Right lobe of liver (tissue), 6 donors: Measurements from ENCODE around the gene SYTL3. TPM values are rescaled to one million over a fixed set of nuclear protein-coding genes. Genes with fewer than 3 reads are reported as not detected.

Experiments
- ATAC-seq, 4 donors: fragments of 200-7000 bp; cut with Tn5 transposase; one replicate each; pipeline ENCODE4 v1.9.1; 2020; ENCODE audit warnings: mild to moderate bottlenecking in 4 of 4, moderate library complexity in 4 of 4
- DNase-seq, 3 donors: peaks; one replicate each; pipeline ENCODE4 v3.0.0-alpha.2; 2020
- H3K27ac ChIP-seq, 3 donors: fragments of 200-600 bp; one replicate each; pipeline ENCODE4 v1.8.0; 2022
- H3K27me3 ChIP-seq, 2 donors: fragments of 200-600 bp; one replicate each; pipeline ENCODE4 v1.8.0; 2022
- H3K36me3 ChIP-seq, 4 donors: fragments of 200-600 bp; sonication (generic) in 1 of 4; one replicate each; pipeline versions ENCODE4 v1.5.1 to v1.8.0; 2017 to 2022; ENCODE audit warnings: control low read depth in 1 of 4
- H3K4me1 ChIP-seq, 4 donors: fragments of 200-600 bp; sonication (generic) in 1 of 4; one replicate each; pipeline versions ENCODE4 v1.5.1 to v1.8.0; 2017 to 2022; ENCODE audit warnings: control low read depth in 1 of 4
- H3K4me3 ChIP-seq, 3 donors: fragments of 200-600 bp; one replicate each; pipeline ENCODE4 v1.8.0; 2022
- H3K9me3 ChIP-seq, 4 donors: fragments of 200-600 bp; sonication (generic) in 1 of 4; one replicate each; pipeline versions ENCODE4 v1.5.1 to v1.8.0; 2017 to 2022; ENCODE audit warnings: control low read depth in 1 of 4
- CTCF ChIP-seq, 4 donors: fragments of 200-600 bp in 3 of 4; fragments of 450-650 bp in 1 of 4; IDR thresholded peaks; one replicate each; pipeline versions ENCODE4 v1.5.1 to v1.8.0; 2016 to 2022; ENCODE audit warnings: antibody characterized with exemption in 4 of 4, mild to moderate bottlenecking in 2 of 4
- POLR2A ChIP-seq: fragments of 450-650 bp; IDR thresholded peaks from one replicate; pipeline ENCODE4 v1.6.1; 2017; ENCODE audit warnings: antibody characterized with exemption, mild to moderate bottlenecking
- WGBS: methylation state at CpG from one replicate; pipeline ENCODE4 v1.1.6; 2018; ENCODE audit warnings: low coverage, low lambda C conversion rate; ENCODE audit not compliant: insufficient coverage; ENCODE audit errors: missing lambda C conversion rate; 5-methylcytosine and 5-hydroxymethylcytosine counted together
- intact Hi-C, 2 donors: fragments of 100-400 bp; cut with DNase I; formaldehyde crosslinking; loops; one replicate each; pipeline versions ENCODE4 v1.11.2 to v1.14.1; 2022
- total RNA-seq, 6 experiments: library from RNA; depleted of rRNA in 2 of 6; stranded (reverse); fragments of >200 nt in 2 of 6; fragmentation: NEBNext Ultra II Directional in 3 of 6; extraction: Animal tissue kit (Norgen Biotek cat#: 25700) in 3 of 6; gene quantifications; one replicate each; pipeline versions ENCODE4 v1.1.0 to v1.2.4, GENCODE V29; 2016 to 2023
- donor health status: DM: no; HTN: yes; CAD: no.
- donor health status: DM: no; HTN: no; CAD: no.
- donor health status: DM: no; HTN: no; CAD: no.
- donor health status: DM: no; HTN: yes; CAD: no.
- donor health status: DM: no; HTN: yes; CAD: no.

Gene SYTL3
- total RNA-seq, 6 experiments from 2014 or later = 0.66 to 1.7 (median 1.0) TPM

- 85% methylated on average over 8 of the region's 17 CpGs for whole genome bisulfite sequencing
- H3K4me3 ChIP-seq = no peak overlapping the region
- no peaks in the 10 kb centered on the region for H3K4me1 ChIP-seq
- peak; percentile 31 to 64 (median 54) for ATAC-seq
- TF ChIP-seq CTCF (IDR thresholded peaks at IDR 0.05) = no peak
- no peak for TF ChIP-seq POLR2A
- DNase-seq = peak in 1 of 3 donors; percentile 12
- H3K36me3 ChIP-seq = no peaks in the 10 kb centered on the region
- no peaks in the 10 kb centered on the region for H3K27me3 ChIP-seq
- intact Hi-C loops = no loop called here
- H3K27ac ChIP-seq = no peak overlapping the region
- H3K9me3 ChIP-seq = no peaks in the 10 kb centered on the region
Measured at GRCh38 chr6:158619922-158620801, 29.7 kb upstream of the SYTL3 start.

DNA sequence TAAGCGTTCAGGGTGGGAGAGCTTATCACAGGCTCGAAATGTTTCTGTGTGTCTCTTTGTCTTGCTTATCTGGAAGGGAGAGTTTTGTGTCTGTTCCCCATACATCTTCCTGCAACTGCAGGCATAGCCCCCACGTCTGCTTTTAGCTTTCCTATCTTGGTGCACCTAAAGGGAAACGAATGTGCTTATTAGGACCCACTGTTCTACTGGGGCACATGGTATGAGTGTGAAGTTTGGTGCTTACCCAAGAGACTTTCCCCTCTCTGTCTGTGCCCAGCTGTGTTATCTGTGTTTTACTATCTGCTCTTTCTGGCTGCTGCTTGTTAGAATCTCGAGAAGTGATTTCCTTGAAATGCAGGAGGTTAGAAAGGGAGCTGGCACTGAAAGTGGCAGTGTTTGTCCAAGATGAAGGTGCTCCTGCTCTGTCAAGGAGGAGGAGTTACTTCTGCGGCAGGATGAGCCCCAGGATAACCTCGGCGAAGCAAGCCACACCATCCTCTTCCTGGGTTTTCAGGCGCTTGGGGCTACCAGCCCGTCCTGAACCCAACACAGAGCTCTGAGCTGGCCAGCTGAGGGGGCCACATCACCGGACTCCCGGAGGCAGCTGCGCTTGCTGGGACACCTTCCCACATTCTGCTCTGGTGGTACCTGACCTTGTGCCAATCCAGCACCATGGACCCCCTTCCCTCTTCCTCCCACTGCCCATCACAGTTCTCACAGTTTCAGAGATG lies 28.7 kb upstream of the SYTL3 start:
- Histone ChIP-seq H3K4me1 (no peaks in the 10 kb centered on the region), H3K27me3 (no peaks in the 10 kb centered on the region), H3K9me3 (no peaks in the 10 kb centered on the region), H3K27ac (no peak overlapping the region), H3K36me3 (peaks cover 0 to 7% (median 0%) of the 10 kb centered on the region in 4 donors), H3K4me3 (no peak overlapping the region)
- DNase-seq = peak in 1 of 3 donors; percentile 30
- TF ChIP-seq POLR2A = no peak
- no peak for TF ChIP-seq CTCF (IDR thresholded peaks at IDR 0.05)
- intact Hi-C loops = no loop called here
- ATAC-seq = no peak
- 79% methylated on average over 6 of the region's 13 CpGs for WGBS

- no peak overlapping the region for H3K27ac ChIP-seq
- TF ChIP-seq POLR2A = no peak
- no peak for TF ChIP-seq CTCF (IDR thresholded peaks at IDR 0.05)
- no peaks in the 10 kb centered on the region for H3K27me3 ChIP-seq
- H3K9me3 ChIP-seq = no peaks in the 10 kb centered on the region
- no peak overlapping the region for H3K4me3 ChIP-seq
- peaks cover 0 to 7% (median 0%) of the 10 kb centered on the region in 4 donors for H3K36me3 ChIP-seq
- DNase-seq = peak in 1 of 3 donors; percentile 37
- ATAC-seq = peak in 2 of 4 donors; percentile 20 to 23
- WGBS = 67% methylated on average over 11 of the region's 25 CpGs
- intact Hi-C loops = no loop called here
- no peaks in the 10 kb centered on the region for H3K4me1 ChIP-seq
Measured at GRCh38 chr6:158621694-158622544, 27.9 kb upstream of the SYTL3 start.

DNA sequence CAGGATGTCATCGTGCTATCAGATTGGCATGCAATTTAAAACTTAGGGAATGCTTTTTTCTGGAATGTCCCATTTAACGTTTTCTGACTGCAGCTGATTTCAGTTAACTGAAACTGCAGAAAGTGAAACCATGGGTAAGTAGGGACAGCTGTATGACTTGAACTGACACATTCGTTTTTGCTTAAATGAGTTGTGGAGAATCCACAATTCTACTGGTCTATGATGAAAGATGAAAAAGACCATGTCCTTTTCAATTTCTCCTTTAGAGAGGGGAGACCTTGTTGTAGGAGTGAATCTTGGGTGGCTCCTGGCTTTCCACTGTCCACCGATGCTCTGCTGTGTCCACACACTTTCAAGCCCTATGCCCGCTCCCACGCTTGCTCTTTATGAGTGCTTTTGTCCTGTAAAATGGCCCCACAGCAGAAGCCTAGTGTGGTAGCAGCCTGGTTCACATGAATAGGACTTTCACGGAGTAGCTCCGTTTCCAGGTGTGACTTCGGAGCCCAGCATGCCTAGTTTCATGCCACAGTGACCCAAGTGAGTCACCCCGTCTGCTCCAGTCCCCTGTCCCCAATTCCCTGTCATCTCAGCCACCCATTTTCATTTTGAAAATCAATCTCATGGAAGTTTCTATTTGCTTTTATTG lies 27.2 kb upstream of the SYTL3 start:
- H3K27ac ChIP-seq = no peak overlapping the region
- H3K9me3 ChIP-seq = no peaks in the 10 kb centered on the region
- no peaks in the 10 kb centered on the region for H3K4me1 ChIP-seq
- no peak overlapping the region for H3K4me3 ChIP-seq
- H3K27me3 ChIP-seq = no peaks in the 10 kb centered on the region
- TF ChIP-seq CTCF (IDR thresholded peaks at IDR 0.05) (no peak), POLR2A (no peak)
- DNase-seq (no peak), ATAC-seq (no peak)
- intact Hi-C loops = no loop called here
- 85% methylated on average over 9 of the region's 10 CpGs for WGBS
- H3K36me3 ChIP-seq = peaks cover 0 to 7% (median 0%) of the 10 kb centered on the region in 4 donors
